SJSA1 (cell line): ENCODE data around the gene NTRK3. TPM values are rescaled to one million over a fixed set of nuclear protein-coding genes. Genes with fewer than 3 reads are reported as not detected.

Source experiments
- DNase-seq, 2 experiments: peaks; one replicate each; pipeline ENCODE4 v3.0.0-alpha.2; 2015 to 2020; ENCODE audit warnings: low spot score in 2 of 2, low read depth in 1 of 2
- H3K27ac ChIP-seq: fragments of 250-450 bp; sonication (Bioruptor Pico); 2 replicates; pipeline ENCODE4 v1.5.1; 2020; ENCODE audit warnings: mild to moderate bottlenecking, moderate library complexity
- H3K27me3 ChIP-seq: fragments of 250-450 bp; sonication (Bioruptor Pico); replicated peaks from 2 replicates; pipeline ENCODE4 v1.5.1; 2020; ENCODE audit warnings: mild to moderate bottlenecking, moderate library complexity
- H3K36me3 ChIP-seq: fragments of 250-450 bp; sonication (Bioruptor Pico); 2 replicates; pipeline ENCODE4 v1.5.1; 2020; ENCODE audit warnings: mild to moderate bottlenecking
- H3K4me1 ChIP-seq: fragments of 250-450 bp; sonication (Bioruptor Pico); replicated peaks from 2 replicates; pipeline ENCODE4 v1.6.1; 2021; ENCODE audit warnings: mild to moderate bottlenecking
- H3K4me3 ChIP-seq: fragments of 250-450 bp; sonication (Bioruptor Pico); 2 replicates; pipeline ENCODE4 v1.5.1; 2020; ENCODE audit warnings: mild to moderate bottlenecking
- H3K9me3 ChIP-seq: fragments of 250-450 bp; sonication (Bioruptor Pico); replicated peaks from 2 replicates; pipeline ENCODE4 v1.5.1; 2020; ENCODE audit warnings: mild to moderate bottlenecking
- total RNA-seq: library from RNA; depleted of rRNA; stranded (reverse); fragments of >200 nt; shearing (Covaris generic); gene quantifications from 2 replicates; pipeline ENCODE4 v1.2.3, GENCODE V29; 2014

The NTRK3 gene
- total RNA-seq, 1 experiment from 2014 or later = not detected

DNA sequence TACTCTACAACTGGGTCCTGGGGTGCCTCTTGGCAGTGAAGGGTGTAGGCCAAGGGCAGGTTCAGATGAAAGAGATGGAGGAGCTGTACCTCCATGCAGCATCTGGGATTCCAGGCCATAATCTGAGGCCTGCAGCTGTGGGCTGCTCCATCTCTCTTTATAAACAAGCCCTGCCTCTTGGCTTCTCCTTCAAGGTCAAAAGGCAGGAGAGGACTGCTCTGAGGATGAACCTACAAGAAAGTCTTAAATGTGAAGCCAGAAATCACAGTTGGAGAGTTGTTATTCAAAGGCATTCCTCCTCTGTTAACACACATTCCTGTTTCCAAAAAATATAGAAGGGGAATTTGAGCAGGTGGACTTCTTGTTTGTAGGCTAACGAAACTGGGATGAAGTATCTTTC lies 355.5 kb downstream of the NTRK3 start:
- H3K4me3 ChIP-seq = no peak overlapping the region
- H3K4me1 ChIP-seq = no peaks in the 10 kb centered on the region
- no peaks in the 10 kb centered on the region for H3K27me3 ChIP-seq
- DNase-seq = no peak
- H3K36me3 ChIP-seq = no peaks in the 10 kb centered on the region
- H3K27ac ChIP-seq = no peak overlapping the region
- H3K9me3 ChIP-seq = no peaks in the 10 kb centered on the region

DNA sequence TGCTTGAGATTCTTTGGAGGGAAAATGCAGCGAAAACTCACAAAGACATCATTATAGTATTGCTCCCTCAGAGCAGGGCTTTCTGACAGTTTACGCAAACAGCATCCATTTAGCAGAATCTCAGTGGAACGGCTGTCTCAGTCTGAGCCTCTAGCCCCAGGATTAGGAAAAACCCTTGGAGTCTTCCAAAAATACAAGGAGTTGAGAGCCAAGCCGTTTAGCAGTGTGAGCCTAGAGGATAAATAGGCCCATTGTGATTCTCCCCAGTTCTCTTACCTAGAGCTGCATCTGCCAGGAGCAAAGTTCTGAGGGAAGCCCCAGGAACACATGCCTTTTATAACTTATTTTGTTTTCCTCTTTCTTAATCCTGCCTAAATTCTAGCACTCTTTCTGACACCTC lies 359.6 kb downstream of the NTRK3 start:
- H3K9me3 ChIP-seq = no peaks in the 10 kb centered on the region
- no peak for DNase-seq
- H3K36me3 ChIP-seq = no peaks in the 10 kb centered on the region
- H3K27me3 ChIP-seq = no peaks in the 10 kb centered on the region
- no peak overlapping the region for H3K4me3 ChIP-seq
- no peaks in the 10 kb centered on the region for H3K4me1 ChIP-seq
- H3K27ac ChIP-seq = no peak overlapping the region

GRCh38 chr15:87887177-87887576 lies 369.4 kb downstream of the NTRK3 start:
- Histone ChIP-seq H3K4me3 (no peak overlapping the region), H3K9me3 (no peaks in the 10 kb centered on the region), H3K27me3 (no peaks in the 10 kb centered on the region), H3K4me1 (no peaks in the 10 kb centered on the region), H3K36me3 (no peaks in the 10 kb centered on the region), H3K27ac (no peak overlapping the region)
- DNase-seq = no peak

GRCh38 chr15:87881026-87881425 lies 375.5 kb downstream of the NTRK3 start:
- Histone ChIP-seq H3K4me1 (peaks cover 21% of the 10 kb centered on the region), H3K27me3 (no peaks in the 10 kb centered on the region), H3K9me3 (no peaks in the 10 kb centered on the region), H3K4me3 (no peak overlapping the region), H3K36me3 (no peaks in the 10 kb centered on the region), H3K27ac (no peak overlapping the region)
- DNase-seq = no peak

DNA sequence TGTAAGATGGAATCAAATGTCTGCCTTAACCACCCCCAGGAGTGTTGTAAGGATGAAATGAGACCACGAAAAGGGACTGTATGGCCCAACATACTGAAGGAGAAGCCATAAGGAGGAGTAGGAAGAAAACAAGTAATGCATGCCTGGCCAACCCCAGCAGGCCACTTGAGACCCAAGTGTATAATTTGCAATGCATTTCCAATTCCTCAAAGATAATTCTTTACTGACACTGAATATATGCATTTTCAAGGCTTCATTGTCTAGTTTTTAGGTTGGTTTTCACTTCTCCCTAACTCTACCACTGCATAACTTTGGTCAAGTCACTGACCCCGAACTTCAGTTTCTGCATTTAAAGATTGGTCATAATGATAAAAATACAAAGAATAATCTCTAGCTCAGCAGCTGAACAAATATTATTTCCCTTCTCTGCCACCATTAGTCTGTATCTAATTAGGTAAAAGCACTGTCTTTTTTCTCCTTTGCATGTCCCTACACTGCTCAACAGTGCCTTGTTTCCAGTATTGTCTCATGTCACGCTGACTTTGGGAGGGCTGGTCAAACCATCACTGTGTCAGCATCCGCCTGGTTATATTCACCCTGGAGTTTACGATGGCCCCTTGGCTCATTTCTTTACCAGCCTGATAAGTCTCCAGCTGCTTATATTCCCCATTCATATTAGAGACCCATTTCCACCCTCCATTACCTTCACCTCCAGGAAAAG lies 378.6 kb downstream of the NTRK3 start:
- no peaks in the 10 kb centered on the region for H3K27me3 ChIP-seq
- no peak overlapping the region for H3K27ac ChIP-seq
- H3K36me3 ChIP-seq = no peaks in the 10 kb centered on the region
- DNase-seq = no peak
- no peaks in the 10 kb centered on the region for H3K9me3 ChIP-seq
- H3K4me3 ChIP-seq = no peak overlapping the region
- H3K4me1 ChIP-seq = peaks cover 34% of the 10 kb centered on the region

GRCh38 chr15:87877114-87877810 lies 379.3 kb downstream of the NTRK3 start:
- DNase-seq = peak; percentile 71 to 79
- Histone ChIP-seq H3K27me3 (no peaks in the 10 kb centered on the region), H3K27ac (no peak overlapping the region)

DNA sequence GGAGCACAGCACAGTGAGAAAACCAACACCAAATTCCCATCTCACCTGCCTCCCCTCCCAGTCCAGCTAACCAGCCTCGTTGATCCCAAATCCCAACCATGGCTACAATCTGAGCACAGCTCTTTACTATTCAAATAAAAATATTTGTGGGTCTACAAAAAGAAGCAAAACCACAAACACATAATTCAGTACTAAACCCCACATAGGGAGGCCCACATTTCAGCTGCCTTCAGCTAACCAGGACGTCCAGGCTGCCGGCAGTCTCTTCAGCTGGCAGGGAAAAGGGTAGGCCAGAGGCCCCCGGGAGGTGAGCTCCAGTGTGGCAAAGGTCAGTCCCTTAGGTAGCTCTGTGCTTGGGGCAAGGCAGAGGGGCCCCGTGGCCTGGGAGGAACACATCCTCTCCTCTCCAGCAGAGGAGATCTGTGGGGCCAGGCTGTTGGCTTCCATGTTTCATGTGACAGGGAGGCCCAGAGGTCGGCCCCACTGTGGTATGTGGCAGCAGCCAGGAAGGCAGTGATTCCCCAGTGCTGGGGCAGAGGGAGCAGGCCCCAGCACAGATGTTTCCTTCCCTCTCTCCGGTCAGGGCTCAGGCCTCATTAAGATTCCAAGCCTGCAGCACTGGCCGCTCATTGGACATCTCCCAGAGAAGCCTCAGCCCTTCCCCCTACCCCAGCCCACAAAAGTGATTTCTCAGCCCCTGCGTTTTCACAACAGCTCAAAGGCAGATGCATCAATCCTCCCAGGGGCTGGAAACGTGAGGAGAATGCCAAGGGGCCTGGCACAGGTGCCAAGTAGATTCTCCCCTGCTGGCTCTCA lies 381.4 kb downstream of the NTRK3 start:
- no peaks in the 10 kb centered on the region for H3K36me3 ChIP-seq
- H3K9me3 ChIP-seq = no peaks in the 10 kb centered on the region
- H3K4me3 ChIP-seq = no peak overlapping the region
- H3K27ac ChIP-seq = no peak overlapping the region
- peaks cover 58% of the 10 kb centered on the region for H3K4me1 ChIP-seq
- peak in 1 of 2 experiments; percentile 12 for DNase-seq
- no peaks in the 10 kb centered on the region for H3K27me3 ChIP-seq

More at GRCh38 chr15:87877114-87877810, 379.3 kb downstream of the NTRK3 start:
- Histone ChIP-seq H3K9me3 (no peaks in the 10 kb centered on the region), H3K4me1 (peaks cover 41% of the 10 kb centered on the region), H3K4me3 (no peak overlapping the region), H3K36me3 (no peaks in the 10 kb centered on the region)

DNA sequence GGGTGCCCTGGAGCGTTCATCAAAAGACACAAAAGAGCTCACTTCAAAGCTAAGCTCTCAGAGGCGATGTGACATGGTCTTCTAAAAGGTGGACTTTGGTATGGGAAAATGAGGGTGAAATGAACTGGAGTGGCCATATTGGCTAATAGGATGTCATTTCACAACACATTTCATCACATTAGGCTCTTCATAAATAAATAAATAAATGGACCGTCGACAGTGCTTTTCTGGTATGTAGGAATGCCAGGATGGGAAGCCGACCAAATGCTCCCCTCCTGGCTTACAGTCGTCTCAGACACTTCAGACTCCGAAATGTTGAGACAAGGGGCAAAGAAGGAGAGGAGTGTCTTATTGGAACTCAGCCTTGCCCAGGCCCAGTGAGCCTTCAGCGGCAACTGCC lies 383.0 kb downstream of the NTRK3 start:
- no peak for DNase-seq
- no peak overlapping the region for H3K4me3 ChIP-seq
- H3K36me3 ChIP-seq = no peaks in the 10 kb centered on the region
- H3K27ac ChIP-seq = no peak overlapping the region
- no peaks in the 10 kb centered on the region for H3K27me3 ChIP-seq
- H3K4me1 ChIP-seq = peaks cover 56% of the 10 kb centered on the region
- H3K9me3 ChIP-seq = no peaks in the 10 kb centered on the region

GRCh38 chr15:87871731-87872320 lies 384.7 kb downstream of the NTRK3 start:
- no peaks in the 10 kb centered on the region for H3K27me3 ChIP-seq
- no peaks in the 10 kb centered on the region for H3K36me3 ChIP-seq
- no peak overlapping the region for H3K4me3 ChIP-seq
- H3K9me3 ChIP-seq = no peaks in the 10 kb centered on the region
- peaks cover 39% of the 10 kb centered on the region for H3K4me1 ChIP-seq
- peak in 1 of 2 experiments; percentile 12 for DNase-seq
- H3K27ac ChIP-seq = peak overlapping the region; percentile 36

DNA sequence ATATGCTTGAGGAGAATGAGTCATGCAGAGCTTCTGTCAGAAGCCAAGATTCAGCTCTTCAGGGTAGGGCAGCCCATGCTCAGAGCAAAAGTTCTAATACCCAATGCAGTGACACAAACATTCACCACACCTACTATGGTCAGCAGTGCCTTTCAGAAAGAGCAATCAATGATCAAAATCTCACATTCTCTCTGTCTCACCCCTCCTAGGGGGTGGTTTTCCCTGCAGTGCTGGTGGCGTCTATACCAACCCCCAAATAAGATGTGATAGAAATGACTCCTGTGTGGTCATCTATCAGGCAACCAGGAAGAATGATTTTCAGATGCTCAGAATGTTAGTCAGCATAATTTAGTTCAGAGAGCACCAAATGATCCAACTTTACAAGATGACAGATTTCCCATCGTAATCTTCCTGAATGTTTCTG lies 385.3 kb downstream of the NTRK3 start:
- Histone ChIP-seq H3K36me3 (no peaks in the 10 kb centered on the region), H3K27ac (peak overlapping the region; percentile 36), H3K27me3 (no peaks in the 10 kb centered on the region), H3K9me3 (no peaks in the 10 kb centered on the region), H3K4me1 (peaks cover 37% of the 10 kb centered on the region), H3K4me3 (no peak overlapping the region)
- DNase-seq = peak in 1 of 2 experiments; percentile 26

- Histone ChIP-seq H3K4me1 (peaks cover 14% of the 10 kb centered on the region), H3K36me3 (no peaks in the 10 kb centered on the region), H3K27ac (no peak overlapping the region), H3K9me3 (no peaks in the 10 kb centered on the region), H3K4me3 (no peak overlapping the region), H3K27me3 (no peaks in the 10 kb centered on the region)
- DNase-seq = no peak
Observed at GRCh38 chr15:87866961-87867360, 389.6 kb downstream of the NTRK3 start.

DNA sequence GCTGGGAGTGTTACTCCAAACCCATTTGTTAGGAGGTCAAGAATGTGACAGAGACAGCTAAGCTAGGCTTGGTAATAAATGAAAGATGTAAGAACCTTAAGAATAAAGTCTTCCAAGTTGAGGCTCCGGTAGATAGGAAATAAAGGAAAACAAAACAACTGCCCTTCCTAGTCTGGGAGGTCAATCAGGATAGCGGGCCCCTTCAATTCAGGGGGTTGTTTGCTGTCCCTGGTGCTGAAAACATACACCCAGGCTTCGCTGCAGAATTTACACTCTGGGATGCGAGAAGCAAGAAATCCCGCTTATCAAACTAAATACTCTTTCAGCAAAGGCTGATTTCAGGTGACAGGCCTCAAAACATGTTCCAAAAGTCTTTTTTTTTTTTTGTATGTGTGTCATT lies 393.4 kb downstream of the NTRK3 start:
- Histone ChIP-seq H3K36me3 (no peaks in the 10 kb centered on the region), H3K4me3 (no peak overlapping the region), H3K9me3 (no peaks in the 10 kb centered on the region), H3K4me1 (no peaks in the 10 kb centered on the region), H3K27ac (no peak overlapping the region), H3K27me3 (no peaks in the 10 kb centered on the region)
- no peak for DNase-seq

- Histone ChIP-seq H3K9me3 (no peaks in the 10 kb centered on the region), H3K4me3 (no peak overlapping the region), H3K27ac (no peak overlapping the region), H3K36me3 (no peaks in the 10 kb centered on the region), H3K27me3 (no peaks in the 10 kb centered on the region), H3K4me1 (no peaks in the 10 kb centered on the region)
- DNase-seq = no peak
Observed at GRCh38 chr15:87860743-87861142, 395.8 kb downstream of the NTRK3 start.
